NCI-H128 (cell line): Measurements from ENCODE around the gene ZNF750.

Experiments used
- DNase-seq: peaks from one replicate; lab custom pipeline; 2025; ENCODE audit not compliant: unreplicated experiment; lab: John Stamatoyannopoulos, UW

The ZNF750 gene

DNA sequence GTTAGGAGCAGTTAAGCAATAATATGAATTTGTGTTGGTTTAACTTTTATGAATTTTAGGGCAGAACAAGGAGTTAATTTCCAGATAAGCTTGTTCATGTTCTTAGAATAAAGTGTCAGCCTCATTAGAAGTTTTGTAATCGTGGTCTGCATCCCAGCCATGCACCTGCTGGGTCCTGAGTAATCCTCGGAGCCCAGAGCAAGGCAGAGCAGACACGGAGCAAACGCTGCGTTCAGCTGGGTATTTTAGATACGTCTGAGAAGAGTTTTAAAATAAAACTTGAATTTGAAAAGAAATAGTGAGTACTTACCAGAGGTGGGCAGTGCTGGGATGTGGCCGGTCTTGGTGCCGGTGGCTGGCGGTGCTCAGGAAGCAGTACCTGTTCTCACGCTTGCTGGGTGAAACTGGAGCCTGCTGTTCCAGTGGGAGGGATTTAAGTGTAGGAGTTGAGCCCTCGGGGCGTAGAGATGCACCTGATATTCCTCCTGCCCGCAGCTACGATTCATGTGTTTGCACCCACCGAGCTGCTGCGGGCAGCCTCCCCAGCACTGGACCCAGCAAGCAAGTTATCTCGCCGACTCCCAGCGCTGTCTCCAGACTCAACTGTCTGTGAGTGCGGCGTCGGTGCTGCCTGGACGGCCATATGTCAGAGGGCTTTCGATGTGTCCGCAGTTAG, at the start of gene ZNF750:
ZNF750 (minus strand) TSS at position 406 of the 676 bp plus-strand sequence. CDS start 7,568 bp downstream, outside the sequence.
- no peak for DNase-seq

DNA sequence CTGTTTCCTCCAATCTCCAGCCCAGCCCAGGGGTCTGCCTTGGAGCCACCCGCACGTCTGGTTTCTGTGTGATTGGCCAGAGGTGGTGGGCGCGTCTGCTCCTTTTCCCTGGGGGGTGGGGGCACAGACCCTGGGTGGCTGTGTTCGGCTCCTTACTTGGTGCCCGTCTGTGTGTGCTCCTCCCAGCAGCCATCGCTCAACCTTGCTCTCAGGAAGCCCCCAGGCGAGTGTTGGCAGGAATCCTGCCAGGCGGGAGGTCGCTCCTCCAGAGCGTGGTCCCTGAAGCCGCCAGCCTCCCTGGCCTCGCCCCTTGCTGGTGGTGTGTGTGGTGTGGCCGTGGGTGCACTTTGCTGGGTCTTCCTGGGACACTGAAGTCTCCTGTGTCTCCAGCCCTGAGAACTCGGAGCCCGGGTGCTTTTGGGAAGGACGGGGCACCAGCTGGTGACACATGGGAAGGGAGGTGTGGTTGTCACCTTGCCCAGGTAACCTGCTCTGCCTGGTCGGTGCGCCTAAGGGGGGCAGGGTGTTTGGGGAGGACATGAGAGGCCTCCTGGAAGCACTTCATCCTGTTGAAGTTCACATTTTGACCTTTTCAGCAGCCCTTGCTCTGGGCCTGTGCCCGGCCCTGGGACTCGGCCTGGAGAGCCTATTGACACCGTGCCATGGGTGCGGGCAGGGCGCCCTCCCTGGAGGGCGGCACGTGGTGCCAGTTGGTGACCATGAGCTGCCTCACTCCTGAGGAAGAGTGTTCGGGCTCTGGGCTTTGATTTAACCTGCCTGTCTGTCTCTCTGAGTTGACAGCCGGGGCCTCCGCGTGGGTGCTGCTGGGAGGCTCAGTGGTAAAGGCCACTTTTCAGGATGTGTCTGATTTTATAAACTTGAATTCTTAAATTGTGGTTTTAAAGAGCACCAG, 49.0 kb upstream of the ZNF750 start:
- no peak for DNase-seq

- no peak for DNase-seq
Measured at GRCh38 chr17:82887255-82888164, 47.7 kb upstream of the ZNF750 start.

DNA sequence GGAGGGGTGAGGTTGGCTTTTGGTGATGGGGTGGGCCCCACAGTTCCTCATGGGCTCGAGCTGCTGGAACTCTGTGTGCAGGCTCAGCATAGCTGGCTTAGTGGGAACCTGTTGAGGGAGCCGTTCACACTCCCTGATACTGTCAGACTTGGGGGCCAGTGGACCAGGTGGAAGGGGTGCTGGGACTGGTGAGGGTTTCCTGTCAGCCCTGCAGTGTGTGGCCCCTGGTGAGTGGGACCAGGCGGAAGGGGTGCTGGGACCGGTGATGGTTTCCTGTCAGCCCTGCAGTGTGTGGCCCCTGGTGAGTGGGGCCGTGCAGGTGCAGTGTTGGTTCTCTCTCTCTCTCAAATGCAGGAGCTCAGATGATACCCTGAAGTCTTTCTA, 45.1 kb upstream of the ZNF750 start:
- no peak for DNase-seq

DNA sequence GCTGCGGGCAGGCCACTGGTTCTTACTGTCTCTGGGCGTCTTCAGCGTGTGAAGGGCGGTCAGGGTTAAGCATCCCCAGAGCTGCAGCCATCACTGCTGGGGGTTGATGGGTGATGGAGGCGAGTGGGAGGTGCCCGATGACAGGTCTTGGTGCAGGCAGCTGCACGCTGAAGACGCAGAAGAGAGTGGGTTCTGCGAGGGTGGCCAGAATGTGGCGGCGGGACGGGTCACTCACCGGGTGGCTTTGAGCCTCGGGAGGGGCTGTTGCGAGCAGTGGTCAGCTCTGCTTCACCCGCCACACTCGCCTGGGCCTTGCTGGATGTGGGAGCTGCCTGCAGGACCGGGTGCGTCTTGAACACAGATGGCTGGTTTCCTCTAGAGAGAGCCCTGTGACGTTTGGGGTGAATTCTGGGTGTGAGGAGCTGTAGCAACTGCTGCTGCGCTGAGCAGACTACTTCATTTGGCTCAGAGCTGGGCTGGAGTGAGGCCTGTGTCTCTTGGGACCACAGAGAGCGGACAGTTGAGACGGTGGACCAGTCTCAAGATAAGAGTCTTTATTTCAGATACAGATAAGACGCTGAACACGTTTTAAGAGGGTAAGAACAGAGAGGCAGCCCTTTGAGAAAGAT, 44.6 kb upstream of the ZNF750 start:
- DNase-seq, result no peak

- DNase-seq, result no peak
Measured at GRCh38 chr17:82883419-82884031, 43.7 kb upstream of the ZNF750 start.

- DNase-seq, result no peak
Measured at GRCh38 chr17:82882715-82883418, 43.0 kb upstream of the ZNF750 start.

DNA sequence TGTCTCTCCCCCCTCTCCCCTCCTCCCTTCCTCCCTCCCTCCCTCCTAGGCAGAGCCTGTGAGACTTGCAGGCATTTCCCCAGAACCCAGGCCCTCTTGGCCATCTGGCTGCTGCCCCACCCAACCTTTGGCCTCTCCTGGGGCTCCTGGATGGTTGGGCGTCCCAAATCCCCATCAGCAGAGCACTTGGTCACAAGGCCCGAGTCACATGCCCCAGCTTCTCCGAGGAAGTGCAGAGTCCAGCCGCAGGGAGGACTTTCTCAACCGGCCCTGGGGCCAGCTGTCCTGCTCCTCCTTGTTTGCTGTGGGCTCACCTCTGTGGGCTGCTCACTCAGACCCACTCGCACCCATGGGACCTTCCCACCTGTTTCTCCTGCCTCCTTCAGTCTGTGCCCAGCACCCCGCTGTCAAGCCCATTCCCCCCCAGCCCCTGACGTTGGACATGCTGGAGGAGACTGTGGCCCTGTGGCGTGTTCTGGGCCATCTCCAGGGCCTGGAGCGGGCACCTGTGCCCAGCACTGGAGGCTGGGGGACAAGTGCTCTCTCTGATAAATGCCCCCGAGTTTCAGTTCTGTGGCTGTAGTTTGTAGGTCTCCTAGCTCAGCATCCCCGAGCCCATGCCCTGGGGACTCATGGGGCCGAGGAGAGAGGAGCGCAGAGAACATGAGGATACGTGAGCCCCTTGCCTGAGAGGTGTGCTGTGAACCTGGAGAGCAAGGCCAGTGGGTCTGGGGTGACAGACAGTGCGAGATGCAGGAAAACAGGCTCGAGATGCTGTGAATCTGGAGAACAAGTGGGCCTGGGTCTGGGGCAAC, 42.3 kb upstream of the ZNF750 start:
- DNase-seq, result no peak

DNA sequence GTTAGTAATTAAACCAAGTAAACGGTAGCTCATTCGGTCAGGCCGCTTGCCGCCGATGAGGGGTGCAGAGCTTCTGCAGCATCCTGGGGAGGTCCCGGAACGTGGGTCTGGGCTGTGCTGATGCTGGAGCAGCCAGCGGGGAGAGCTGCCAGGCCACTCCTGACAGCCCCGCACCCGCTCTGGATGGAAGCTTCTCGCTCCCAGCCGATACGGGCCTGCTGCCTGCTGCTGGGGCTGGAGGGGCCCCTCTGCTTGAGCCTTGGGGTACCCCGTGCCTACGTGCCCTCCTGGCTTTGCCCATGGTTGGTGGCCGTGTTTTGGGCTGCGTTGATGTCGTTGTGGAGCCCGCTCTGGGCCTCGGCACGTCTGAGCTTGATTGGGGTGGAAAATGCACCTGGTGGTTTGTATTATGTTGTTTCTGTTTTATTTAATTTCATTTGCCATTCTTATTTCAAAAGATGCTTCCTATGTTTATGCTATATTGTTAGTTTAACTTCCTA, 41.6 kb upstream of the ZNF750 start:
- DNase-seq, result no peak

GRCh38 chr17:82880620-82881323, 41.0 kb upstream of the ZNF750 start:
- DNase-seq, result no peak

GRCh38 chr17:82879241-82879640, 39.4 kb upstream of the ZNF750 start:
- no peak for DNase-seq

GRCh38 chr17:82878527-82878926, 38.7 kb upstream of the ZNF750 start:
- no peak for DNase-seq

DNA sequence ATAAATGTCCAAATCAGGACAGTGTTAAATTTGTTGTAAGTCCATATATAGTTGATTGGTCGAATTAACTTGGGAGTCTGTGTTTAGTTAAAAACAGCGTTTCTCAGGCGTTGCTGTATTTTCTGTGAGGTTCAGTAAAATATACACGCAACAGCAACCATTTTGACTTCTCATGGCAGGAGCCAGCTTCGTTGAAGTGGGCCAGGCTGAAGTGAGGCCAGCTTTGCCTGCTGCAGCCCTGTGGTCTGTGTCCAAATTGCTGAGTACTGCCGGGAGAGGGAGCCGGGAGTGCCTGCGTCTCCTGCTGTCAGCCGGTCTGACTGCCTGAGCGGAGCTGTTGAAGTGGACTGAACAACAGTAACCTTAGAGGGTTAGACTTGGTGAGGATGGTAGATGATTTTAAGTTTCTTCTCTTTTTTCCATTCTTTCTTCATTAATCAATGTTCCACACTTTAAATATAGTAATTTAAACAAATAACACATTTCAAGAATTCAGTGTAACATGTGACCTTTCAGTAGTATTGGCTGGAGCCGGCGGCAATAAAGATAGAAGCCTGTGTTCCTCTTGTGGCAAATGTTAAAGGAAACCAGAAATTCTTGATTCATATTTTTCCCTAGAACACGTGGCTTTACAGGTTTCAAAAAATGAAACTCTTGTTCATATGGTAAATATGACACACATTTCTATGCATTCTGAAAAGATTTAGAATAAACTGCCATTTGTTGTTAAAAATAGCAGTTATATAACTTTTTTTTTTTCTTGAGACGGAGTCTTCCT, 37.0 kb upstream of the ZNF750 start:
- no peak for DNase-seq

DNA sequence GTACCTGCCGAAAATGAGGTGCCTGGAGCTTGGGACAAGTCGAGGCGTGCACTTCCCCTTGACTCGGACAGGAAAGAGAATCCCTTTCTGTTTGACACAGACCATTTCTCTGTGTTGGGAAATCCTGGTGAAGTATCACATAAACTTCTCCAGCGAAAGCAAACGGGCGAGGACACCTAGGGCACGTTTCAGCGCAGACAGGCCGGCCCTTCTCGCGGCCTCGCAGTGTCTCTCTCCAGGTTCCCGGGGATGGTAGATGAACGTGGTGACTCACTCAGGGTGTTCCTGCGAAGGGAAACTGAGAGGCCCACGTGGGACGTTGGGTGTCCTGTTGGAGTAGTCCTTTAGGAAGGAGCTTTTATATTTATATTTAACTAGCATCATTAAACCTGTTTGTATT, 36.3 kb upstream of the ZNF750 start:
- no peak for DNase-seq

DNA sequence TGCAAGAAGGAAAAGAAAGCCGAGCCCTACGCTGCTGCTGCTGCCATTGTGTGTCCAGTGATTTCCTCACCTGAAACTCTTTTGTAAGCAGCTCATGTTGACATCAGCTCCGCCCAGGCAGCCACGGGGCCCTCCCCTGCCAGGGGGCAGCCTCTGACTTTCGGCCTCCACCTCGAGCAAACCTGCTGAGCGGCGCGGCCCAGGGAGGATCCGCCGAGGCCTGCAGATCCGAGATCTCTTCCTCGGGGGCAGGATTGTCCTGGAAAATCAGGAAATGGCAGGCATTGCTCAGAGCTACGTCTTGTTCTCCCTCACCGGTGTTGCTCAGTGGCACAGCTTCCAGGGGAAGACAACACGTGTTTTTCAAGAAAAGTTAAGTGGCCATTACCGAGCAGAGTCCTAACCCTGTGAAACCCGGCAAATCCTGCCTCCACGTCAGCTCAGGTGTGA, 35.6 kb upstream of the ZNF750 start:
- DNase-seq, result no peak

DNA sequence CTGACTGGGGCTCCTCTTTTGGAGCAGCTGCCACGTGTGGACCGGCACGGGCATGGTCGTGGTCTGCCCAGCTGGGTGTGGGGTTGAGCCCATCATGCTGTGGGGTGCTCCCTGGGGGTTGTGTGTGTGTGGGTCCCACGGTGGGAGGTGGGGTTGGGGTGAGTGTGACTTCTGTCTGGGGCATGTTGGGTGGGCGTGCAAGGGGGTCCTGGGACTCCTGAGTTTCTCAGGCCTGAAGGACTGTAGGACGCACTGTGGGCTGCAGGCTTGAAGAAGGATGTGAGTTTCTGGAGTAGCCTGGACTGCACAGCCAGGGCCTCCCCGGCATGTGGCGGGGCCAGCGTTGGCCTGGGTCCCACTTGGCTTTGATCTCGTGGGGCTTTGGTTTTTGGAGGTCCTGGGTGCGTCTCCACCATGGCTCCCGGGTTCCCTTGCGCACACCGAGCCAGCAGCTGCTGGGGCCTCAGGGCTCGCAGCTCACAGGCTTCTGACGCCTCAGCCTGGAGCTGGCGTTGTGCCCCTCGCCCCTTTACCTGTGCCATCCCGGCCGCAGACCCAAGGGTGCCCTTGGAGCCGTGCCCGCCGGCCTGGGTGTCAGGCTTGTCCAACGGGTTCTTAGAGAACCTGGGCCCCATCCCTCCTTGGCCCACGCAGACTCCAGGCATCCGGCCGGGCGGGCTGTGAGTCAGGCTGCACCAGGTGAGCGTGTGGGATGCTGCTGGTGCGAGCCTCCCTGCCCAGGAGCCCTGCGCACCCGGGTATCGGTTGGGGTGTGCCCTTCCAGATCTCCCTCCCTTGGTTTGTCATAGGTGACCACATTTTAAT, 34.4 kb upstream of the ZNF750 start:
- DNase-seq, result no peak
